Endothelial cell of umbilical vein (primary cell): ENCODE data around the gene CXCR3.

Experiments used
- EZH2 ChIP-seq: IDR thresholded peaks from 2 replicates; pipeline ENCODE4 v1.6.1; 2012; ENCODE audit warnings: borderline replicate concordance, low read depth, mild to moderate bottlenecking, moderate library complexity, low read length, inconsistent platforms; ENCODE audit not compliant: severe bottlenecking
- POLR2A ChIP-seq: IDR thresholded peaks from 2 replicates; pipeline ENCODE4 v1.6.1; 2012; ENCODE audit warnings: low read depth, mild to moderate bottlenecking, control low read depth, low read length
- POLR2AphosphoS5 ChIP-seq: IDR thresholded peaks from 2 replicates; pipeline ENCODE4 v1.6.1; 2012; ENCODE audit warnings: low read depth, mild to moderate bottlenecking, control low read depth, low read length, moderate library complexity; ENCODE audit not compliant: insufficient read depth
- TF ChIP-seq, protein P1 (sequence below), 2 donors: IDR thresholded peaks; 1 replicate in 1 of 2; 2 replicates in 1 of 2; pipeline ENCODE4 v1.5.1; 2011; ENCODE audit warnings: low read length in 2 of 2, mild to moderate bottlenecking in 2 of 2, moderate library complexity in 2 of 2, control low read depth in 1 of 2, inconsistent platforms in 1 of 2, low read depth in 1 of 2; ENCODE audit not compliant: insufficient read depth in 1 of 2; ENCODE audit errors: extremely low read depth in 1 of 2

- TF ChIP-seq, protein P1, sequence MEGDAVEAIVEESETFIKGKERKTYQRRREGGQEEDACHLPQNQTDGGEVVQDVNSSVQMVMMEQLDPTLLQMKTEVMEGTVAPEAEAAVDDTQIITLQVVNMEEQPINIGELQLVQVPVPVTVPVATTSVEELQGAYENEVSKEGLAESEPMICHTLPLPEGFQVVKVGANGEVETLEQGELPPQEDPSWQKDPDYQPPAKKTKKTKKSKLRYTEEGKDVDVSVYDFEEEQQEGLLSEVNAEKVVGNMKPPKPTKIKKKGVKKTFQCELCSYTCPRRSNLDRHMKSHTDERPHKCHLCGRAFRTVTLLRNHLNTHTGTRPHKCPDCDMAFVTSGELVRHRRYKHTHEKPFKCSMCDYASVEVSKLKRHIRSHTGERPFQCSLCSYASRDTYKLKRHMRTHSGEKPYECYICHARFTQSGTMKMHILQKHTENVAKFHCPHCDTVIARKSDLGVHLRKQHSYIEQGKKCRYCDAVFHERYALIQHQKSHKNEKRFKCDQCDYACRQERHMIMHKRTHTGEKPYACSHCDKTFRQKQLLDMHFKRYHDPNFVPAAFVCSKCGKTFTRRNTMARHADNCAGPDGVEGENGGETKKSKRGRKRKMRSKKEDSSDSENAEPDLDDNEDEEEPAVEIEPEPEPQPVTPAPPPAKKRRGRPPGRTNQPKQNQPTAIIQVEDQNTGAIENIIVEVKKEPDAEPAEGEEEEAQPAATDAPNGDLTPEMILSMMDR (IDR thresholded peaks at IDR 0.05; ENCODE audit: extremely low read depth in 1 of 2, insufficient read depth in 1 of 2, low read depth in 1 of 2, low read length in 2 of 2): no peak
- TF ChIP-seq POLR2A (no peak), EZH2 (no peak), POLR2AphosphoS5 (no peak)
Measured at GRCh38 chrX:71604796-71605568, 13.3 kb downstream of the CXCR3 start.
